Stimulated activated naive CD8-positive, alpha-beta T cell treated with anti-CD3 and anti-CD28 coated beads, Interleukin-15, amount 100 ng/mL, for 72 hours (primary cell): ENCODE data around the gene CES4A.
"Not testable (repeated sequence)": the region's sequence is repeated elsewhere in the genome, so short reads cannot be mapped to it uniquely, and the experiment has no call there.

Experiments used
- ATAC-seq: fragments of 150-1000 bp; cut with Tn5 transposase; 2 replicates; pipeline ENCODE4 v1.10.0; 2021; ENCODE audit warnings: mild to moderate bottlenecking, moderate library complexity
- DNase-seq, 2 donors: peaks; one replicate each; pipeline ENCODE4 v3.0.0; 2021 to 2022
- H3K27ac Mint-ChIP-seq, 2 donors: one replicate each; pipeline ENCODE4 v1.8.0; 2022; ENCODE audit warnings: mild to moderate bottlenecking in 2 of 2, mixed read lengths in 2 of 2, moderate library complexity in 2 of 2
- H3K27me3 Mint-ChIP-seq: one replicate; pipeline ENCODE4 v1.8.0; 2022; ENCODE audit warnings: mixed read lengths
- H3K4me1 Mint-ChIP-seq: one replicate; pipeline ENCODE4 v1.8.0; 2022; ENCODE audit warnings: mild to moderate bottlenecking, mixed read lengths
- H3K4me3 Mint-ChIP-seq, 2 donors: one replicate each; pipeline ENCODE4 v1.8.0; 2022; ENCODE audit warnings: mild to moderate bottlenecking in 2 of 2, mixed read lengths in 2 of 2, moderate library complexity in 1 of 2
- H3K9me3 Mint-ChIP-seq, 2 donors: one replicate each; pipeline ENCODE4 v1.8.0; 2022; ENCODE audit warnings: mixed read lengths in 2 of 2

Gene CES4A

DNA sequence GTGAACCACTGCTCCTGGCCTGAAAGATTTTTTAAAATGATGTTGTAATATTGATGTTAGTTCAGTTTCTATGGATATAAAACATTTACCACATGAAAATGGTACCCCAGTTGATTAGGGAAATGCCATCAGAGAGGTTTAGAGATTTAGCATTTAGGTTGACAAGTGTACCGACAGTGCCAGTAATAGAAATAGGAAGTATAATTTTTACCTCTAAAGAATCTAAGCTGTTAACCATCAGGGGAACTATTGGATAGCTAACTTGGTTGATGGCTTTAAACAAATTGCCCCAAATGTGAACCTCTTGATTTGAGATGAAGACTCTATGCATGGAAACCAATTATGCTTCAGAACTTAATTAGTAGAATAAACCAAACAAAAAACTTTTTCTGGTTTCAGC, 47.0 kb downstream of the CES4A start:
- no peak for DNase-seq
- H3K4me3 Mint-ChIP-seq: no peak overlapping the region
- no peak for ATAC-seq
- H3K27me3 Mint-ChIP-seq: no peaks in the 10 kb centered on the region
- H3K4me1 Mint-ChIP-seq: peaks cover 55% of the 10 kb centered on the region
- H3K9me3 Mint-ChIP-seq: no peaks in the 10 kb centered on the region
- no peak overlapping the region for H3K27ac Mint-ChIP-seq

DNA sequence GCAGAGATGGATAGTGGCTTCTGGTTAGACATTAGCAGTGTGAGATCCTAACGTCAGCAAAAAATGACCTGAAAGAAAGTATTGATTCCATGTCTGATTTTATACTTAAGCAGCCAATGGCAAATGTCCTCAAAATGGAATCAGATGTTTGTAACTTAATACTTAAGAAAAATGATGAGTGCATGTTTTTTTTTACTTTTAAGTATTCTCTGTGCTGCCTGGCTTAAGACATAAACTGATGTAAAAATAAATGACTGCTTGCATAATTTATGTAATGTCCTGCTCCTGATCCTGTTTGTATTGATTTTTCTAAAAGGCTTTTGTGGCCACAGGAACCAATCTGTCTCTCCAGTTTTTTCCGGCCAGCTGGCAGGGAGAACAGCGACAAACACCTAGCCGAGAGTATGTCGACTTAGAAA, 47.9 kb downstream of the CES4A start:
- H3K27me3 Mint-ChIP-seq: no peaks in the 10 kb centered on the region
- H3K27ac Mint-ChIP-seq: no peak overlapping the region
- ATAC-seq (no peak), DNase-seq (no peak)
- no peak overlapping the region for H3K4me3 Mint-ChIP-seq
- H3K4me1 Mint-ChIP-seq: peaks cover 57% of the 10 kb centered on the region
- H3K9me3 Mint-ChIP-seq: no peaks in the 10 kb centered on the region

DNA sequence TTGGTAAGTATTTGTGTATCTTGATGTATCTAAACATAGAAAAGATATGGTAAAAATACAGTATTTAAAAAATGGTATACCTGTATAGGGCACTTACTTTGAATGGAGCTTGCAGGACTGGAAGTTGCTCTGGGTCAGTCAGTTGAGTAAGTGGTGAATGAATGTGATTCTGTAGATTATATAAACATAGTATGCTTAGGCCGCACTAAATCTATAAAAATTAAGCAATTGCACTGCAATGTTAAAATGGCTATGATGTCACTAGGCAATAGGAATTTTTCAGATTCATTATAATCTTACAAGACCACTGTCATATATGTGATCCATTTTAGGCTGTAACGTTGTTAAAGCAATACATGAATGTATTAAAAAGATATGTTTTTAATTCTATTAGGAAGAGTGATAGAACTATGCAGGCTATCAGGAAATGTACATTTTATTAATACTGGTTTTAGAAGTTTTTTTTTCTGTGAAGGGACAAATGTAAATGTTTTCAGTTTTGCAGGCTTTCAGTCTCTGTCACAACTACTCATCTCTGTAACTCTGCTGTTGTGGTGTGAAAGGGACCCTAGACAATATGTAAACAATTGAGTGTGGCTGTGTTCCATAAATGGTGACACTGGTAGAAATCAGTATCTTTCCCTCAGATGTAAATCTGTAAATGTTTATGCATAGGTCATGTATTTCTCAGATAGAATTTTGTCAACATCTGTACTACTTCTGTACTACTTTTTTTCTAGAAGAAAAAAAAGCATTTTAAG, 51.1 kb downstream of the CES4A start:
- Mint-ChIP-seq H3K27me3 (no peaks in the 10 kb centered on the region), H3K27ac (no peak overlapping the region), H3K4me3 (no peak overlapping the region), H3K9me3 (no peaks in the 10 kb centered on the region), H3K4me1 (peaks cover 31% of the 10 kb centered on the region)
- ATAC-seq (peak; percentile 55), DNase-seq (no peak)

DNA sequence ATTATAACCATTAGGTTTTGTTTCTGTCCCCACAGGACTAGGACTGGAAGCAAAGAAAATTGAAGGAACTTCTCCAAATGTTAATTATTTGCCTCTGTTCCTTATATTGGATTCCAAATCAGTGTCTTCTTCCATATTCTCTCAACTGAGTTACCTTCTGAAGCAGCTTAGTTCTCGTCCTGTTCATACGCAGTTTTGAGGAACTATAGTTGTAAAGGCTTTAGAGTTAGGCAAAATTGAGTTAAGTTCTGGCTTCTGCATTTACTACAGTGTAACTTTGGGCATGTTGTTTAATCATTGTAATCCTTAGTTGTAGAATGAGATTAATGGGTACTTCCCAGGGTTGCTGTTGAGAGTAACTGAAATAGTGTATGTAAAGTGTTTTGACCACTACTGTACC, 51.8 kb downstream of the CES4A start:
- no peak for DNase-seq
- no peaks in the 10 kb centered on the region for H3K27me3 Mint-ChIP-seq

DNA sequence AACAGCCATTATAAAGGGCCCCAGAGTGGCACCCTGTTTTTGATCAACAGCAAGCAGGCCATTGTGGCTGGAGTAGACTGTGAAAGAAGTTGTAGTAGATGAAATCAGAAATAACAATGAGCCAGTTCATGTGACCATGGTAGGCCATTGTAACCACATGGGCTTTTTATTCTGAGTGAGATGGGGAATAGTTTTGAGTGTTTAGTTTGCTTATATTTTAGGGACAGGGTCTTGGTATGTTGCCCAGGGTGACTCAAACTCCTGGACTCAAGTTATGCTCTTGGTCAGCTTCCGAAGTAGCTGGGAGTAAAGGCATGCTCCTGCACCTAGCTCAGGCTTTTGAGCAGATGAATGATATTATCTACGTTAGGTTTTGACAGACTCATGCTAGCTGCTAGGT, 52.5 kb downstream of the CES4A start:
- Mint-ChIP-seq H3K27ac (no peak overlapping the region), H3K4me1 (peaks cover 21% of the 10 kb centered on the region)
- no peak for DNase-seq

More for the DNA sequence above, 51.8 kb downstream of the CES4A start:
- ATAC-seq: no peak
- no peak overlapping the region for H3K27ac Mint-ChIP-seq
- H3K4me1 Mint-ChIP-seq: peaks cover 24% of the 10 kb centered on the region
- H3K9me3 Mint-ChIP-seq: no peaks in the 10 kb centered on the region
- no peak overlapping the region for H3K4me3 Mint-ChIP-seq

DNA sequence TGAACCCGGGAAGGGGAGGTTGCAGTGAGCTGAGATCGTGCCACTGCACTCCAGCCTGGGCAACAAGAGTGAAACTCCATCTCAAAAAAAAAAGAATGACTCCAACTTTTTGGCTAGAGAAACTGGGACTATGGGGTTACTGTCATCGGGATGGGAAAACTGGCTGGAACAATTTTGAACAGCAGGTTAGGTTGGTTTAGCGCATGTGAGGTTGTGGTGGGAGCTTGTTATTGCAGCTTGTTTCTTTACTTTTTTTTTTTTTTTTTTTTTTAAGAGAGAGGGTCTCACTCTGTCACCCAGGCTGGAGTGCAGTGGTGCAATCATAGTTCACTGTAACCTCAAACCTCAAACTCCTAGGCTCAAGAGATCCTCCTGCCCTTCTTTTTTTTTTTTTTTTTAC, 53.1 kb downstream of the CES4A start:
- H3K4me1 Mint-ChIP-seq: peaks cover 21% of the 10 kb centered on the region
- not testable (repeated sequence) for H3K27me3 Mint-ChIP-seq, ATAC-seq, DNase-seq, H3K9me3 Mint-ChIP-seq, H3K4me3 Mint-ChIP-seq, H3K27ac Mint-ChIP-seq

More for the DNA sequence above, 52.5 kb downstream of the CES4A start:
- Mint-ChIP-seq H3K4me3 (no peak overlapping the region), H3K9me3 (no peaks in the 10 kb centered on the region), H3K27me3 (no peaks in the 10 kb centered on the region)
- no peak for ATAC-seq

DNA sequence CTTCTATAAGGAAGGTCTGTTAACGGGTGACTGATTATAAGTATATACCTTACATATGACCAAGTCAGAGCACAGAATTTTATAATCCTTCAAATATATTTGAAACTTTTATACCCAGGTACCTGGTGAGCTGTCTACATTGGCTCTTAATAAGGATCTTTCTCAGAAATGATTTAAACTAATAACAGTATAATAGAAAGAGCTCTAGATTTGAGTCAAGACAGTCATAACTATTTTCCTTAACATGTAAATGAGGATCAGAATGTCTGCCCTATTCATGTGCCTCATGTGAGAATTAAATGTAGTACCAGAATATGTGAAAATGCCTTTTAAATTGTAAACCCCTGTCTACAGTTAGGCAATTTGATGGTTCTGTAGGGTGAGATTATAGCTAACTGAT, 55.0 kb downstream of the CES4A start:
- DNase-seq: no peak
- Mint-ChIP-seq H3K4me1 (peaks cover 21% of the 10 kb centered on the region), H3K27ac (no peak overlapping the region), H3K27me3 (no peaks in the 10 kb centered on the region), H3K9me3 (no peaks in the 10 kb centered on the region), H3K4me3 (no peak overlapping the region)
- ATAC-seq: no peak

DNA sequence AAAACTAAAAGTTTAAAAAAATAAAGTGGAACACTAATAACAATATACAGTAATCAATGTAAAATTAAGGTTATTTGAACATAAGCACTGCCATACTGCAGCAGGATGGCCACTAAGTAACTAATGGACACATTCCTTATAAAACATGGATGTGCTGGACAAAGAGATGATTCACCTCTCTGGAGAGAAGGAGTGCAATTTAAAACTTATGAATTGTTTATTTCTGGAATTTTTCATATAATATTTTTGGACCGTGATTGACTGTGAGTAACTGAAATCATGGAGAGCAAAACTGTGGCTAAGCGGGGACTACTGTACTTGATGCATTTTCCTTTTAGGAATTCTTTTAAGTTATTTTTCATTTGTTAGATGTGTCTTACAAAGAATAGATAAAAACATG, 62.4 kb downstream of the CES4A start:
- DNase-seq (no peak), ATAC-seq (no peak)
- no peak overlapping the region for H3K4me3 Mint-ChIP-seq

DNA sequence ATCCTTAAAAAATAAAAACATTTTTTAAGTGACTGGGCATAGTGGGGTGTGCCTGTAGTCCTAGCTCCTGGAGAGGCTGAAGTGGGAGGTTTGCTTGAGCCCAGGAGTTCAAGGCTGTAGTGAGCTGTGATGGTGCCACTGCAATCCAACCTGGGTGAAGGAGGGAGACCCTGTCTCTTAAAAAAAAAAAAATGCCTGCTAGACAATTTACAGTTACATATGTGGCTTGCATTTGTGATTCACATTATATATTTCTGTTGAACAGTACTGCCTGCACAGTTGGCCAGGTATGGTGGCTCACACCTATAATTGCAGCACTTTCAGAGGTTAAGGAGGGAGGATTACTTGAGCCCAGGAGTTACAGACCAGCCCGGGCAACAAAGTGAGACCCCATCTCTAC, 64.0 kb downstream of the CES4A start:
- H3K4me3 Mint-ChIP-seq: peak overlapping the region; percentile 81 to 85
- ATAC-seq: peak; percentile 42
- H3K27ac Mint-ChIP-seq: peak overlapping the region in 1 of 2 donors; percentile 60

More for the DNA sequence above, 62.4 kb downstream of the CES4A start:
- no peaks in the 10 kb centered on the region for H3K27me3 Mint-ChIP-seq
- H3K9me3 Mint-ChIP-seq: no peaks in the 10 kb centered on the region
- no peak overlapping the region for H3K27ac Mint-ChIP-seq
- peaks cover 36% of the 10 kb centered on the region for H3K4me1 Mint-ChIP-seq

DNA sequence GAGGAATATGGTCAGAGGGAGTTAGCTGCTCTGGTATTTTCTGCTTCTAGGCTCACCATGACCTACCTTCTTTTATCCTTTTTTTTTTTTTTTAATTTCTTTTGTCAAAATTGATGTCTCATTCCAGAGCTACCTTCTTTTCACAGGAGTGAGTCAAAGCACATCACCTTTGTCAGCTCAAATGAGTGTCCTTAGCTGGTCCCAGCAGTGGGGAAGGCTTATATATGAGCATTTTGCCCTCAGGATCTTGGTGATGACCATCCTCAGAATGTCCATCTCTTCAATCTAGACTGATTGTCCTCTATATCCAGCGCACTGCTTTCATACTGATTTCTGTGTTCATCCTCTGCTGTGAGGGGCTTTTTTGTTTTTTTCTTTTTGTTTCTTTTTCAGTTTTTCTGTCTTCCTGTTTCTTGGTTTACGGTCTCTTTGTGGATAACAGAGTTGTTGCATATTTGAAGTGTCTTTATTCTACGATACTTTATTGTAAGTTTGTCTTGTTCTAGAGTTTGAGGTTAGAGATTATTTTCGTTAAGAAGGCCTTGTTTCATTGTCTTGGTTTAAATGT, 65.5 kb downstream of the CES4A start:
- Mint-ChIP-seq H3K27me3 (no peaks in the 10 kb centered on the region), H3K4me1 (peaks cover 44% of the 10 kb centered on the region), H3K4me3 (peak overlapping the region; percentile 81 to 85), H3K9me3 (no peaks in the 10 kb centered on the region), H3K27ac (peak overlapping the region; percentile 60 to 91)
- DNase-seq (no peak), ATAC-seq (peak; percentile 62)

More for the DNA sequence above, 64.0 kb downstream of the CES4A start:
- H3K4me1 Mint-ChIP-seq: peaks cover 44% of the 10 kb centered on the region
- no peaks in the 10 kb centered on the region for H3K27me3 Mint-ChIP-seq
- no peaks in the 10 kb centered on the region for H3K9me3 Mint-ChIP-seq
- no peak for DNase-seq

DNA sequence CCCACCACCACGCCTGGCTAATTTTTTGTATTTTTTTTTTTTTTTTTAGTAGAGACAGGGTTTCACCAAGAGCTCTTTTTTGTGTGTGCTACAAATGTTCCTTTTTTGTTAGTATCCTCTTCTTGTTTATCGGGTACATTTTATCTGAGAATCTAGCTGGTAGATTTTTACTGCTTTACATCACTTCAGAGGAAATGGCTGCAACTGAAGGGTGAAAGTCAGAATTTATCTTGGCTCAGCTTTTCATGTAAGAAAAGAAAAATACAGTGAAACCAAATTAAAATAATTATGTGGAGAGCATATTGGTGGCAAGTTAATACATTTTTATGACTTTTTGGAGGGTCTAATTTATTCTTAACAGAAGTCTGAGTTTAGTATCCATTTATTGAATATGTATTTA, 66.5 kb downstream of the CES4A start:
- Mint-ChIP-seq H3K9me3 (no peaks in the 10 kb centered on the region), H3K4me1 (peaks cover 44% of the 10 kb centered on the region), H3K27me3 (no peaks in the 10 kb centered on the region), H3K27ac (peak overlapping the region; percentile 75 to 76), H3K4me3 (peak overlapping the region in 1 of 2 donors; percentile 85)
- DNase-seq (no peak), ATAC-seq (no peak)

DNA sequence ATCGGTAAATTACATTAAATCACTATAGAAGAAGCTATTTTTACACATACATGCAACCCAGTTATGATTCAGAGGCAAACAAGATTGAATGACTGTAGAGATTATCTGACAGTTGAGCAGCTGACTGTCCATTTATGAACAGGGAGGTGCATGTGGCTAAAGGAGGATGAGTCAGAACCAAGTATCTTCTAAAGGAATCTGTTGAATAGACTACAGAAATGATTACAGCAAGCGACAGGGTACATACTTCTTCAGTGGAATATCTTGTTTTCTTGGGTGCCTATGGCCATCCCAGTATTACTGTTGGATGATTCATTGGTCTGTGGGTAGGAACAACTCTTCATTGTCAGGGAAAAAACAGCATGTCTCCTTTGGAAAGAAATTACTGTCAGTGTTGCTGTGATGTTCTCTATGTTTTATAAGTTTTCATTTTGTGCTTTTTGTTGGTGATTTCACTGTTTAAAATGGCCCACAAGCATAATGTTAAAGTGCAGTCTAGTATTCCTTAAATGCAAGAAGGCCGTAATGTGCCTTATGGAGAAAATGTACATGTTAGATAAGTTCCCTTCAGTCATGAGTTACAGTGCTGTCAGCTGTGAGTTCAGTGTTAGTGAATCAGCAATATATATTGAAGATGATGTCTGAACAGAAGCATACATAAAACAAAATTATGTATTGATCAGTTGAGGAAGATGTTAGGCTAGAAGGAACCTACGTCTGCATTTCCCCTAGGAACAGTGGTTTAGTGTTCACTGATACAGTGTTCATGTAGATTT, 67.5 kb downstream of the CES4A start:
- peaks cover 44% of the 10 kb centered on the region for H3K4me1 Mint-ChIP-seq
- H3K9me3 Mint-ChIP-seq: no peaks in the 10 kb centered on the region
- DNase-seq (peak in 1 of 2 donors; percentile 28), ATAC-seq (peak; percentile 91)
- peak overlapping the region in 1 of 2 donors; percentile 83 for H3K27ac Mint-ChIP-seq
- H3K4me3 Mint-ChIP-seq: peak overlapping the region; percentile 44 to 57
- no peaks in the 10 kb centered on the region for H3K27me3 Mint-ChIP-seq
